ENCODE results near the gene CDH26.

The CDH26 gene

GRCh38 chr20:60021104-60021503 is 62.9 kb downstream of the CDH26 start:
- no peak overlapping the region for H3K27ac ChIP-seq (replicated peaks)
- no peak for TF ChIP-seq REST (IDR thresholded peaks at IDR 0.05; ENCODE audit: insufficient replicate concordance, low read depth)
- TF ChIP-seq GABPA (IDR thresholded peaks at IDR 0.05; ENCODE audit: low read depth): no peak
- TF ChIP-seq SPI1 (IDR thresholded peaks at IDR 0.05; ENCODE audit: borderline replicate concordance, low read depth): no peak
- TF ChIP-seq POLR2AphosphoS5 (IDR thresholded peaks at IDR 0.05; ENCODE audit: low read depth): no peak
- no peak overlapping the region for H3K4me3 ChIP-seq (replicated peaks; ENCODE audit: insufficient read depth, low read length)
- no peaks in the 10 kb centered on the region for H3K27me3 ChIP-seq (ENCODE audit: insufficient read depth, poor library complexity, severe bottlenecking)
- no peak for DNase-seq (ENCODE audit: low read depth in 1 of 2, low spot score in 1 of 2)

- no peak for DNase-seq (ENCODE audit: low read depth in 1 of 2, low spot score in 1 of 2)
- no peak overlapping the region for H3K4me3 ChIP-seq (replicated peaks; ENCODE audit: insufficient read depth, low read length)
- H3K27ac ChIP-seq (replicated peaks): no peak overlapping the region
- no peaks in the 10 kb centered on the region for H3K27me3 ChIP-seq (ENCODE audit: insufficient read depth, poor library complexity, severe bottlenecking)
- TF ChIP-seq POLR2AphosphoS5 (IDR thresholded peaks at IDR 0.05; ENCODE audit: low read depth) (no peak), REST (IDR thresholded peaks at IDR 0.05; ENCODE audit: insufficient replicate concordance, low read depth) (no peak), SPI1 (IDR thresholded peaks at IDR 0.05; ENCODE audit: borderline replicate concordance, low read depth) (no peak), GABPA (IDR thresholded peaks at IDR 0.05; ENCODE audit: low read depth) (no peak)
- TF ChIP-seq, protein P1, sequence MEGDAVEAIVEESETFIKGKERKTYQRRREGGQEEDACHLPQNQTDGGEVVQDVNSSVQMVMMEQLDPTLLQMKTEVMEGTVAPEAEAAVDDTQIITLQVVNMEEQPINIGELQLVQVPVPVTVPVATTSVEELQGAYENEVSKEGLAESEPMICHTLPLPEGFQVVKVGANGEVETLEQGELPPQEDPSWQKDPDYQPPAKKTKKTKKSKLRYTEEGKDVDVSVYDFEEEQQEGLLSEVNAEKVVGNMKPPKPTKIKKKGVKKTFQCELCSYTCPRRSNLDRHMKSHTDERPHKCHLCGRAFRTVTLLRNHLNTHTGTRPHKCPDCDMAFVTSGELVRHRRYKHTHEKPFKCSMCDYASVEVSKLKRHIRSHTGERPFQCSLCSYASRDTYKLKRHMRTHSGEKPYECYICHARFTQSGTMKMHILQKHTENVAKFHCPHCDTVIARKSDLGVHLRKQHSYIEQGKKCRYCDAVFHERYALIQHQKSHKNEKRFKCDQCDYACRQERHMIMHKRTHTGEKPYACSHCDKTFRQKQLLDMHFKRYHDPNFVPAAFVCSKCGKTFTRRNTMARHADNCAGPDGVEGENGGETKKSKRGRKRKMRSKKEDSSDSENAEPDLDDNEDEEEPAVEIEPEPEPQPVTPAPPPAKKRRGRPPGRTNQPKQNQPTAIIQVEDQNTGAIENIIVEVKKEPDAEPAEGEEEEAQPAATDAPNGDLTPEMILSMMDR (IDR thresholded peaks at IDR 0.05; ENCODE audit: insufficient read depth, low read length): no peak
Observed at GRCh38 chr20:60022849-60023248, 64.6 kb downstream of the CDH26 start.

DNA sequence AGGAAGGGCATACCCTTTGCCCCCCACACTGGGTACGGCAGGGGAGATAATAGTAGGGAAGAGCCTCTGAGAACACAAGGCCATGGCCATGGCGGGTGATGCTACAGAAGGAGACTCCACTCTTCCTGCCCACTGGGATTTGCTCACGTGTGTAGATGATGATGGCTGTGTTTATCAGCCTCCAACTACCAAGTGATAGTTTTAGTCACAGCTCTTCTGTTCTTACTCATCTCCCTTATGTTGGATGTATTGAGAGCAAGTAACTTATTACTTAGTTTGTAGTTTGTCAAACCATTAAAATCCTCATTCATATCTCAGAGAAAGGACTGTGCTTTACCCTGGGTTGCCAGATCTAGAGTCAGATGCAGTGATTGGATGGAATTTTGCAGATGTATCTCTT is 66.0 kb downstream of the CDH26 start:
- Histone ChIP-seq H3K27me3 (ENCODE audit: insufficient read depth, poor library complexity, severe bottlenecking) (no peaks in the 10 kb centered on the region), H3K27ac (replicated peaks) (no peak overlapping the region), H3K4me3 (replicated peaks; ENCODE audit: insufficient read depth, low read length) (no peak overlapping the region)
- TF ChIP-seq GABPA (IDR thresholded peaks at IDR 0.05; ENCODE audit: low read depth) (no peak), REST (IDR thresholded peaks at IDR 0.05; ENCODE audit: insufficient replicate concordance, low read depth) (no peak), SPI1 (IDR thresholded peaks at IDR 0.05; ENCODE audit: borderline replicate concordance, low read depth) (no peak), POLR2AphosphoS5 (IDR thresholded peaks at IDR 0.05; ENCODE audit: low read depth) (no peak)
- TF ChIP-seq, protein P1 (IDR thresholded peaks at IDR 0.05; ENCODE audit: insufficient read depth, low read length): no peak
- DNase-seq (ENCODE audit: low read depth in 1 of 2, low spot score in 1 of 2): no peak
